A673 (cell line): ENCODE data around the gene ARG1. TPM values are rescaled to one million over a fixed set of nuclear protein-coding genes. Genes with fewer than 3 reads are reported as not detected.

Experiments
- BruUV-seq: library from RNA; stranded (reverse); fragments of 400-500 nt; replicated peaks from 2 replicates; lab custom pipeline; 2021; lab: Mats Ljungman, UMichigan
- CTCF ChIA-PET: fragments of 300-600 bp; sonication (Branson Sonifier 250); formaldehyde crosslinking; loops from one replicate; lab custom pipeline; 2022; ENCODE audit warnings: antibody characterized with exemption; lab: Charles Lee
- POLR2A ChIA-PET: fragments of 300-600 bp; sonication (Branson Sonifier 250); formaldehyde crosslinking; loops from one replicate; lab custom pipeline; 2022; ENCODE audit warnings: antibody characterized with exemption; ENCODE audit not compliant: low non-redundant PET; lab: Charles Lee
- DNase-seq: peaks from one replicate; pipeline ENCODE4 v3.0.0-alpha.2; 2015; ENCODE audit warnings: low spot score
- H3K27ac ChIP-seq: fragments of 200-600 bp; sonication (generic); 2 replicates; pipeline ENCODE4 v1.5.1; 2016; ENCODE audit warnings: mixed run types, low read depth, mild to moderate bottlenecking, mixed read lengths, antibody characterized with exemption, low read length; ENCODE audit not compliant: poor library complexity, severe bottlenecking
- H3K27me3 ChIP-seq: fragments of 200-600 bp; sonication (generic); replicated peaks from 2 replicates; pipeline ENCODE4 v1.6.1; 2017; ENCODE audit warnings: mixed run types, low read depth, mild to moderate bottlenecking, mixed read lengths, antibody characterized with exemption, low read length; ENCODE audit not compliant: insufficient read depth, poor library complexity
- H3K36me3 ChIP-seq: fragments of 200-600 bp; sonication (generic); 2 replicates; pipeline ENCODE4 v1.6.1; 2016; ENCODE audit warnings: mixed run types, mild to moderate bottlenecking, mixed read lengths, antibody characterized with exemption, low read length; ENCODE audit not compliant: insufficient read depth, poor library complexity, severe bottlenecking
- H3K4me1 ChIP-seq: fragments of 200-600 bp; sonication (generic); 2 replicates; pipeline ENCODE4 v1.6.1; 2017; ENCODE audit warnings: mixed run types, mild to moderate bottlenecking, mixed read lengths, antibody characterized with exemption, low read length; ENCODE audit not compliant: insufficient read depth, poor library complexity, severe bottlenecking
- H3K4me3 ChIP-seq: fragments of 200-600 bp; sonication (generic); 2 replicates; pipeline ENCODE4 v1.5.1; 2016; ENCODE audit warnings: low read depth, mixed run types, mild to moderate bottlenecking, mixed read lengths, low read length; ENCODE audit not compliant: poor library complexity, severe bottlenecking
- H3K9me3 ChIP-seq: fragments of 200-600 bp; sonication (generic); 2 replicates; pipeline ENCODE4 v1.6.1; 2016; ENCODE audit warnings: mixed run types, low read depth, mild to moderate bottlenecking, mixed read lengths, antibody characterized with exemption, low read length; ENCODE audit not compliant: poor library complexity, severe bottlenecking
- EZH2 ChIP-seq: fragments of 200-600 bp; sonication (generic); IDR thresholded peaks from 2 replicates; pipeline ENCODE4 v1.6.1; 2017; ENCODE audit warnings: borderline replicate concordance, low read depth, mild to moderate bottlenecking, mixed read lengths, antibody characterized with exemption, low read length; ENCODE audit not compliant: poor library complexity, severe bottlenecking
- intact Hi-C: fragments of 100-400 bp; cut with micrococcal nuclease; formaldehyde crosslinking; loops from one replicate; pipeline ENCODE4 v1.10.0; 2022; ENCODE audit not compliant: unreplicated experiment
- total RNA-seq: library from RNA; stranded (reverse); gene quantifications from 2 replicates; pipeline ENCODE4 v1.2.3, GENCODE V29; 2021
- TF ChIP-seq, protein P1 (sequence below): fragments of 300-800, 200-600 bp; sonication (generic); conservative IDR thresholded peaks from 2 replicates; pipeline ENCODE4 v1.5.1; 2017; ENCODE audit warnings: low read depth, mild to moderate bottlenecking, antibody characterized with exemption, low read length, moderate library complexity, mixed read lengths

ARG1 gene
- total RNA-seq, 1 experiment from 2014 or later, result not detected

DNA sequence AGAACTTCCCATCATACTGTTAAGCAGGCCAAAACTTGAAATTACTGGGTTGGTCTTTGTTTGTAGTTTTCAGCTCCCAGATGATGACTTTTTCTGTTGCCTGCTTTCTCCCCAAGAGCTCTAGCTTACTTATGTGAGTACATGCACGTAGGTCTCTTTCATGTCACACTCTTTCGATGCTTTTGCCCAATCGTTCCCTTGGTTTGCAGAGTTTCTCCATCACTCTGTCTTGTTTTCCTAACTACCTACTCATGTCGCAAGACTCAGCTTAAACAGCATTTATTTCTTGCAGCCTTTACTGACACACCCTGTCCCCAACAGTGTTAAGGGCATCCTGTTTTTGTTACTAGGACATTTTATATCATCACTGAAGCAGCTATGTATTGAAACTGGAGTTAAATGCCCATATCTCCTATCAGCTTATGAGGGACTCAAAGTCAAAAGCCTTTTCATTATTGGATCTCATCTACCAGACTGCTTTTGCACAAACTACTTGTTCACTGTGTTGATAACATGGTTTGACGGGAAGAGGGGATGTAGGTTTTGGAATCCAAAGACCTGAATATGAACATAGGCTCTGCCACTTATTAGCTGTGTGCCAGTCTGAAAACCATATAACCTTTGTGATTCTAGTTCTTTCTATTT is 2.9 kb downstream of the ARG1 start:
- ChIA-PET POLR2A (no interaction called here), CTCF (no interaction called here)
- H3K36me3 ChIP-seq, result peaks cover 14% of the 10 kb centered on the region
- no peak overlapping the region for H3K4me3 ChIP-seq
- peaks cover 3% of the 10 kb centered on the region for H3K4me1 ChIP-seq
- no peak for TF ChIP-seq EZH2
- TF ChIP-seq, protein P1, sequence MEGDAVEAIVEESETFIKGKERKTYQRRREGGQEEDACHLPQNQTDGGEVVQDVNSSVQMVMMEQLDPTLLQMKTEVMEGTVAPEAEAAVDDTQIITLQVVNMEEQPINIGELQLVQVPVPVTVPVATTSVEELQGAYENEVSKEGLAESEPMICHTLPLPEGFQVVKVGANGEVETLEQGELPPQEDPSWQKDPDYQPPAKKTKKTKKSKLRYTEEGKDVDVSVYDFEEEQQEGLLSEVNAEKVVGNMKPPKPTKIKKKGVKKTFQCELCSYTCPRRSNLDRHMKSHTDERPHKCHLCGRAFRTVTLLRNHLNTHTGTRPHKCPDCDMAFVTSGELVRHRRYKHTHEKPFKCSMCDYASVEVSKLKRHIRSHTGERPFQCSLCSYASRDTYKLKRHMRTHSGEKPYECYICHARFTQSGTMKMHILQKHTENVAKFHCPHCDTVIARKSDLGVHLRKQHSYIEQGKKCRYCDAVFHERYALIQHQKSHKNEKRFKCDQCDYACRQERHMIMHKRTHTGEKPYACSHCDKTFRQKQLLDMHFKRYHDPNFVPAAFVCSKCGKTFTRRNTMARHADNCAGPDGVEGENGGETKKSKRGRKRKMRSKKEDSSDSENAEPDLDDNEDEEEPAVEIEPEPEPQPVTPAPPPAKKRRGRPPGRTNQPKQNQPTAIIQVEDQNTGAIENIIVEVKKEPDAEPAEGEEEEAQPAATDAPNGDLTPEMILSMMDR, result no peak
- no peak overlapping the region for H3K27ac ChIP-seq
- no peaks in the 10 kb centered on the region for H3K27me3 ChIP-seq
- H3K9me3 ChIP-seq, result no peaks in the 10 kb centered on the region
- intact Hi-C loops, result no loop called here
- no TSS peak for BruUV-seq
- no peak for DNase-seq

GRCh38 chr6:131581523-131581922 is 8.5 kb downstream of the ARG1 start:
- Histone ChIP-seq H3K36me3 (peaks cover 50% of the 10 kb centered on the region), H3K27ac (no peak overlapping the region), H3K4me1 (peaks cover 3% of the 10 kb centered on the region), H3K4me3 (no peak overlapping the region), H3K27me3 (no peaks in the 10 kb centered on the region), H3K9me3 (no peaks in the 10 kb centered on the region)
- intact Hi-C loops, result no loop called here
- TF ChIP-seq, protein P1, result no peak
- TF ChIP-seq EZH2, result no peak
- CTCF ChIA-PET, result no interaction called here
- no TSS peak for BruUV-seq
- POLR2A ChIA-PET, result no interaction called here
- no peak for DNase-seq

DNA sequence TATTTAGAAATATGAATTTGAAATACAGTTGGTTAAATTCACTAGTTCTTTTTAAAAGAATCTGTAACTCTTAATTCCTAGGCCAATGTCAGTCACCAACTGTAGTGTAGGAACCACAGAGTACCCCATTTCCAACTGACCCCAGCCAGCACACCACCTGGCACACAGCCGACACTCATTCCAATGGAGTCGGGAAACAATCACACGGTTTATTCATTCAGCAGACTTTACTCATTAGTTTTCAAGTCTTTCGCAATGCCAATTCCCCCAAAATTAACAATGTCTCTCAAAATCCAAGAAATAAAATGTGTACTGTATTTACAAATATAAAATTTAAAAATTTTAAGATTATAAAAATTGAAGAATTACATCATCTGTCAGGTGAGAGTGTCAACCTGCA is 13.5 kb downstream of the ARG1 start:
- Histone ChIP-seq H3K4me1 (no peaks in the 10 kb centered on the region), H3K27me3 (no peaks in the 10 kb centered on the region), H3K4me3 (no peak overlapping the region), H3K9me3 (no peaks in the 10 kb centered on the region), H3K36me3 (peaks cover 76% of the 10 kb centered on the region), H3K27ac (no peak overlapping the region)
- POLR2A ChIA-PET, result no interaction called here
- intact Hi-C loops, result no loop called here
- CTCF ChIA-PET, result interaction anchor here (0.7 kb wide), 1 partner anchor 53 kb away, joined by 5 read pairs; no protein-coding TSS in a partner anchor
- TF ChIP-seq, protein P1, result no peak
- no peak for TF ChIP-seq EZH2
- BruUV-seq, result no TSS peak
- DNase-seq, result no peak
